ENCODE data around the gene ATP13A1.

- no peak for TF ChIP-seq MAX (IDR thresholded peaks at IDR 0.05; ENCODE audit: insufficient read depth, insufficient read length)
- TF ChIP-seq CTCF (IDR thresholded peaks at IDR 0.05; ENCODE audit: extremely low read depth in 1 of 2, insufficient read depth in 1 of 2, low read depth in 1 of 2, low read length in 2 of 2), result no peak
- no peak for TF ChIP-seq POLR2AphosphoS5 (IDR thresholded peaks at IDR 0.05; ENCODE audit: insufficient read depth, low read depth, low read length)
- TF ChIP-seq EZH2 (IDR thresholded peaks at IDR 0.05; ENCODE audit: borderline replicate concordance, low read depth, low read length, severe bottlenecking), result no peak
Observed at GRCh38 chr19:19602136-19602712, 61.3 kb downstream of the ATP13A1 start.
